Measurements from ENCODE around the gene FST.

The FST gene

DNA sequence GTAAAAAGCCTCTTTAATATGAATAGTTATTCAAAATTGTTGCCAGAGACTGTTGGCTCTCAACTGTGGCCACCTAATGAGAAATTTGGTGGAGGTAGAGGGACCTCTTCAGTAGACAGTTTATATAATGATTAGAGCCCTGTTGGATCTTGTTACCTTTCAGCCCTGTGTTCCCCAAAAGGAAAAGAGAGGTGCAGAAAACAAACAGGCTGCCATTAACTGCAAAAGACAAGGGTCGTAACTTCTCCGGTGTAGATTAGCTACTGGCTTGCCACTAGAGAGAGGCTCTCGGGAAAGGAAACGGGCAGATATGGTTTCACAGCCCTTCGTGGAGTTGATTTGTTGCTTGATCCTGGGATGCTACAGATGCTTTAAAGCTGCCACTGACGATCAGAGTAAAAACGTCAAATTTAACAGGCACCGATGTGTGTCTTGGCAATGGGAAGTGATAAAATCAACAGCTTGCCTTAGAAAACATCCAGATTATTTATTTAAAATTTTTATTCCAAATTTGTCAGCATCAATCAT lies 7.8 kb downstream of the FST start:
- H3K4me3 ChIP-seq (ENCODE audit: low read length), result no peak overlapping the region
- H3K9me2 ChIP-seq (replicated peaks; ENCODE audit: control insufficient read depth, low read length), result no peaks in the 10 kb centered on the region
- H3K36me3 ChIP-seq (ENCODE audit: control insufficient read depth, low read length), result no peaks in the 10 kb centered on the region
- no peak overlapping the region for H3K4me2 ChIP-seq (ENCODE audit: low read length)
- no peaks in the 10 kb centered on the region for H4K20me1 ChIP-seq (ENCODE audit: control insufficient read depth, insufficient read depth, low read depth, low read length)
- no peaks in the 10 kb centered on the region for H3K9me3 ChIP-seq (ENCODE audit: control insufficient read depth, insufficient read depth, low read length)
- no peak overlapping the region for H3K27ac ChIP-seq (ENCODE audit: low read depth, low read length)
- no peaks in the 10 kb centered on the region for H3F3A ChIP-seq (ENCODE audit: control insufficient read depth, insufficient read depth)
- no peak for TF ChIP-seq EZH2phosphoT487 (IDR thresholded peaks at IDR 0.05; ENCODE audit: borderline replicate concordance, low read length)
- TF ChIP-seq, protein P1, sequence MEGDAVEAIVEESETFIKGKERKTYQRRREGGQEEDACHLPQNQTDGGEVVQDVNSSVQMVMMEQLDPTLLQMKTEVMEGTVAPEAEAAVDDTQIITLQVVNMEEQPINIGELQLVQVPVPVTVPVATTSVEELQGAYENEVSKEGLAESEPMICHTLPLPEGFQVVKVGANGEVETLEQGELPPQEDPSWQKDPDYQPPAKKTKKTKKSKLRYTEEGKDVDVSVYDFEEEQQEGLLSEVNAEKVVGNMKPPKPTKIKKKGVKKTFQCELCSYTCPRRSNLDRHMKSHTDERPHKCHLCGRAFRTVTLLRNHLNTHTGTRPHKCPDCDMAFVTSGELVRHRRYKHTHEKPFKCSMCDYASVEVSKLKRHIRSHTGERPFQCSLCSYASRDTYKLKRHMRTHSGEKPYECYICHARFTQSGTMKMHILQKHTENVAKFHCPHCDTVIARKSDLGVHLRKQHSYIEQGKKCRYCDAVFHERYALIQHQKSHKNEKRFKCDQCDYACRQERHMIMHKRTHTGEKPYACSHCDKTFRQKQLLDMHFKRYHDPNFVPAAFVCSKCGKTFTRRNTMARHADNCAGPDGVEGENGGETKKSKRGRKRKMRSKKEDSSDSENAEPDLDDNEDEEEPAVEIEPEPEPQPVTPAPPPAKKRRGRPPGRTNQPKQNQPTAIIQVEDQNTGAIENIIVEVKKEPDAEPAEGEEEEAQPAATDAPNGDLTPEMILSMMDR (IDR thresholded peaks at IDR 0.05; ENCODE audit: low read depth, low read length, poor library complexity, severe bottlenecking), result no peak
- peaks cover 14% of the 10 kb centered on the region for H3K27me3 ChIP-seq (ENCODE audit: control insufficient read depth, low read length)
- no peaks in the 10 kb centered on the region for H3K79me2 ChIP-seq (ENCODE audit: control insufficient read depth, low read length)
- no peaks in the 10 kb centered on the region for H3K4me1 ChIP-seq (ENCODE audit: control insufficient read depth, low read length)

DNA sequence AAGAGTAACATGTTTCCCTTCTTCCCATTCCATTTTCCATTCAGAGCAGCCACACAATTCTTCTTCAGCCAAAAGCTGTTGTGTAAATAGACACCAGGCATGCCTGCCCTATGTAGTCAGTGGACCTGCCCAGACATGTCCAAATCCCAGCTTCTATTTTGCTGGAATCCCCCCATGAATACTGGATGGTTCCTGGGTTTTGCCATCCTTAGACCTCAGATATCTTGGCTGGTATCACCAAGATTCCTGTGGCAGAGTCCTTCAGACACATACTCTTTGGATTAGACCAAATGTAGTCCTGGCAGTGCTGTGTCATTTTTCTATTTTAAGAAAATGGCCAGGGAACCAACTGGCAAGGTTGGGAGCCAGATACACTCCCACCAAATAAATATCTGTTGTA lies 10.3 kb downstream of the FST start:
- Histone ChIP-seq H3K4me1 (ENCODE audit: control insufficient read depth, low read length) (no peaks in the 10 kb centered on the region), H3K36me3 (ENCODE audit: control insufficient read depth, low read length) (no peaks in the 10 kb centered on the region), H3K4me2 (ENCODE audit: low read length) (no peak overlapping the region), H3K79me2 (ENCODE audit: control insufficient read depth, low read length) (no peaks in the 10 kb centered on the region), H3K9me3 (ENCODE audit: control insufficient read depth, insufficient read depth, low read length) (no peaks in the 10 kb centered on the region), H3K27ac (ENCODE audit: low read depth, low read length) (no peak overlapping the region), H3K4me3 (ENCODE audit: low read length) (no peak overlapping the region), H3K9me2 (replicated peaks; ENCODE audit: control insufficient read depth, low read length) (no peaks in the 10 kb centered on the region), H3F3A (ENCODE audit: control insufficient read depth, insufficient read depth) (no peaks in the 10 kb centered on the region), H4K20me1 (ENCODE audit: control insufficient read depth, insufficient read depth, low read depth, low read length) (no peaks in the 10 kb centered on the region), H3K27me3 (ENCODE audit: control insufficient read depth, low read length) (peaks cover 4% of the 10 kb centered on the region; the same call in 1 of the 2 replicates)
- TF ChIP-seq, protein P1 (IDR thresholded peaks at IDR 0.05; ENCODE audit: low read depth, low read length, poor library complexity, severe bottlenecking), result no peak
- TF ChIP-seq EZH2phosphoT487 (IDR thresholded peaks at IDR 0.05; ENCODE audit: borderline replicate concordance, low read length), result no peak

- no peaks in the 10 kb centered on the region for H3K27me3 ChIP-seq (ENCODE audit: control insufficient read depth, low read length)
- no peak overlapping the region for H3K4me3 ChIP-seq (ENCODE audit: low read length)
- no peaks in the 10 kb centered on the region for H3K9me3 ChIP-seq (ENCODE audit: control insufficient read depth, insufficient read depth, low read length)
- H3F3A ChIP-seq (ENCODE audit: control insufficient read depth, insufficient read depth), result no peaks in the 10 kb centered on the region
- no peak for TF ChIP-seq EZH2phosphoT487 (IDR thresholded peaks at IDR 0.05; ENCODE audit: borderline replicate concordance, low read length)
- TF ChIP-seq, protein P1 (IDR thresholded peaks at IDR 0.05; ENCODE audit: low read depth, low read length, poor library complexity, severe bottlenecking), result no peak
- H3K9me2 ChIP-seq (replicated peaks; ENCODE audit: control insufficient read depth, low read length), result no peaks in the 10 kb centered on the region
- H3K79me2 ChIP-seq (ENCODE audit: control insufficient read depth, low read length), result no peaks in the 10 kb centered on the region
- no peak overlapping the region for H3K4me2 ChIP-seq (ENCODE audit: low read length)
- H3K36me3 ChIP-seq (ENCODE audit: control insufficient read depth, low read length), result no peaks in the 10 kb centered on the region
- no peaks in the 10 kb centered on the region for H4K20me1 ChIP-seq (ENCODE audit: control insufficient read depth, insufficient read depth, low read depth, low read length)
- no peak overlapping the region for H3K27ac ChIP-seq (ENCODE audit: low read depth, low read length)
- no peaks in the 10 kb centered on the region for H3K4me1 ChIP-seq (ENCODE audit: control insufficient read depth, low read length)
These were observed 20.6 kb downstream of the FST start for GRCh38 chr5:53501054-53501453.
